Upper lobe of right lung (tissue), 1 donor: ENCODE results near the gene CDK1. TPM values are rescaled to one million over a fixed set of nuclear protein-coding genes. Genes with fewer than 3 reads are reported as not detected.

Source experiments
- ATAC-seq: fragments of 200-7000 bp; cut with Tn5 transposase; one replicate; pipeline ENCODE4 v1.9.1; 2020; ENCODE audit warnings: mild to moderate bottlenecking, moderate library complexity
- DNase-seq: peaks from one replicate; pipeline ENCODE4 v3.0.0-alpha.2; 2020
- H3K27ac ChIP-seq: fragments of 200-600 bp; one replicate; pipeline ENCODE4 v1.8.0; 2022
- H3K27me3 ChIP-seq: fragments of 200-600 bp; one replicate; pipeline ENCODE4 v1.8.0; 2022; ENCODE audit warnings: mild to moderate bottlenecking
- H3K36me3 ChIP-seq: fragments of 200-600 bp; one replicate; pipeline ENCODE4 v1.8.0; 2022
- H3K4me1 ChIP-seq: fragments of 200-600 bp; one replicate; pipeline ENCODE4 v1.8.0; 2022
- H3K4me3 ChIP-seq: fragments of 200-600 bp; one replicate; pipeline ENCODE4 v1.8.0; 2022; ENCODE audit warnings: mild to moderate bottlenecking
- H3K9me3 ChIP-seq: fragments of 200-600 bp; one replicate; pipeline ENCODE4 v1.8.0; 2022
- CTCF ChIP-seq: fragments of 200-600 bp; IDR thresholded peaks from one replicate; pipeline ENCODE4 v1.8.0; 2022; ENCODE audit warnings: antibody characterized with exemption
- intact Hi-C: fragments of 100-400 bp; cut with DNase I; formaldehyde crosslinking; loops from one replicate; pipeline ENCODE4 v1.11.0; 2022
- total RNA-seq: library from RNA; stranded (reverse); fragmentation: NEBNext Ultra II Directional; extraction: Animal tissue kit (Norgen Biotek cat#: 25700); gene quantifications from one replicate; pipeline ENCODE4 v1.2.1, GENCODE V29; 2021
- donor health status: DM: no; HTN: yes; CAD: no; lungs with severe emphysema.

The CDK1 gene
- total RNA-seq, 1 donor from 2014 or later = 3.4 TPM

DNA sequence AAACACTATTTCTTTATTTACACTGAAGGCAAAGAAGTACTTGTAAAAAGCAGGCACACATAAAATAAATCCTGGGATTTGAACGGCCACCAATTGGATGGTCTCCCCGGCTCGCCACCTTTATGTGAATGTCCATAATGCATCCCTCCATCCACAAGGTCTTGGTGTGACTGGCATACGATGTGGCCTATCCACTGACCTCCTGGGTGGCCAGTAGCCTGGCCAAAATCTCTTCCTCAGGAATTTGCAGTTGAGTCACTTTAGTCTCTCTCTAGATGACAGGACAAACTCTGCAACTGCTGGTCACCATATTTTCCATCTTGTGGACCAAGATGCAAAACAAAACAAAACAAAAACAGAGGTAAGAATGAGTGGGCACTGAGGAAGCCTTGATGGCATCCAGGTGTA is 39.1 kb downstream of the CDK1 start:
- H3K36me3 ChIP-seq = no peaks in the 10 kb centered on the region
- peak; percentile 34 for ATAC-seq
- peaks cover 4% of the 10 kb centered on the region for H3K4me1 ChIP-seq
- H3K27me3 ChIP-seq = no peaks in the 10 kb centered on the region
- H3K27ac ChIP-seq = no peak overlapping the region
- no peaks in the 10 kb centered on the region for H3K9me3 ChIP-seq
- TF ChIP-seq CTCF = no peak
- DNase-seq = no peak
- intact Hi-C loops = loop anchor here (10.0 kb wide), 2 partner anchors 147 to 467 kb away; no protein-coding TSS in a partner anchor
- H3K4me3 ChIP-seq = no peak overlapping the region

DNA sequence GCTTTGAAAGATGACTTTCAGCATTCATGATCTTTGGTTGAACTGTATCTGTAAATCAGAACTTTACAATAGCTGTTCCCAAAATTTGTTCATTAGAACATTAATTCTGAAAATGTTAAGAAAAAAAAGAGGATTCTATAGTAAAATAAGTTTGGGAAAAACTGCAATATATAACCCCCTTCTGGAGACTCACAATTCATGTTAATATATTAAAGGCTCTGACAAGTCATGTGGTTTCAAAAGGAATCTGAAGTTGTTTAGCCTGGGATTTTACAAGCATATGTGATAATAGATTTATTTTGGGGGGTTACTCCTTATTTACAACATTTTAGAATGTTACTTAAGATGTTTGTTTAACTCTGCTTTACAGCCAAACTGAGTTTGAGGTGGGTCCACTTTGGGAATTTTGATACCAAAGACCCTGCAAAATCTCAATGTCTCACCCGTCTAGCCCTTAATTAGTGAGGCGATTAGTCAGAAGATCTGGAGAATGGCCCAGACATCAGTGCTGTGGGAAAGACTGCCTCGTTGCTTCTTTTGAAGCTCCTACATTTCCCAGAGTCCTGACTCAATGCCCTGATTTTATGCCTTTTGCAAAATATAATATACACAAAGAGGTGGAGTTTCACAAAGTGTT is 40.0 kb downstream of the CDK1 start:
- H3K4me1 ChIP-seq = peaks cover 4% of the 10 kb centered on the region
- no peak overlapping the region for H3K4me3 ChIP-seq
- ATAC-seq (no peak), DNase-seq (no peak)
- no peaks in the 10 kb centered on the region for H3K9me3 ChIP-seq
- intact Hi-C loops = loop anchor here (10.0 kb wide), 2 partner anchors 147 to 467 kb away; no protein-coding TSS in a partner anchor
- no peaks in the 10 kb centered on the region for H3K27me3 ChIP-seq
- H3K36me3 ChIP-seq = no peaks in the 10 kb centered on the region
- no peak for TF ChIP-seq CTCF
- H3K27ac ChIP-seq = no peak overlapping the region

GRCh38 chr10:60819271-60819670 is 41.0 kb downstream of the CDK1 start:
- no peaks in the 10 kb centered on the region for H3K27me3 ChIP-seq
- no peak for DNase-seq
- no peak overlapping the region for H3K27ac ChIP-seq
- H3K4me1 ChIP-seq = peaks cover 4% of the 10 kb centered on the region
- H3K9me3 ChIP-seq = no peaks in the 10 kb centered on the region
- no peak overlapping the region for H3K4me3 ChIP-seq
- no peaks in the 10 kb centered on the region for H3K36me3 ChIP-seq
- no peak for TF ChIP-seq CTCF
- no peak for ATAC-seq
- intact Hi-C loops = loop anchor here (10.0 kb wide), 2 partner anchors 146 to 466 kb away; no protein-coding TSS in a partner anchor

GRCh38 chr10:60820093-60820754 is 41.9 kb downstream of the CDK1 start:
- Histone ChIP-seq H3K4me1 (peaks cover 4% of the 10 kb centered on the region), H3K9me3 (no peaks in the 10 kb centered on the region), H3K27me3 (no peaks in the 10 kb centered on the region), H3K4me3 (no peak overlapping the region), H3K27ac (no peak overlapping the region), H3K36me3 (no peaks in the 10 kb centered on the region)
- DNase-seq = no peak
- ATAC-seq = no peak
- intact Hi-C loops = no loop called here
- peak; percentile 30 for TF ChIP-seq CTCF

DNA sequence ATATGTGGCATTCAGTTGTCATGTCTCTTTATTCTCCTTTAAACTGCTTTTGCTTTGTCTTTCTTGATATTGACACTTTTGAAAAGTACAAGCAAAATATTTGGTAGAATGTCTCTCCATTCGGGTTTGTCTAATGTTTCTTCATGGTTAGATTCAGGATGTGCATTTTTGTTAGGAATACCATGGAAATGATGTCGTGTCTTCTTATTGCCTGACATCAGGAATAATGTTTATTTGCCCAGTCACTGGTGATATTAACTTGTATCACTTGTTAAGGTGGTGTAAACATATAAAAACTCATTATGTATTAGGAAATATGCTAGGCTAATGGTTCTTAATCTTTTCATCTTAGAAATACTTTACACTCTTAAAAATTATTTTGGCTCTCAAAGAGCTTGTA is 43.4 kb downstream of the CDK1 start:
- DNase-seq (no peak), ATAC-seq (no peak)
- no peak for TF ChIP-seq CTCF
- intact Hi-C loops = no loop called here
- Histone ChIP-seq H3K9me3 (no peaks in the 10 kb centered on the region), H3K4me3 (no peak overlapping the region), H3K4me1 (peaks cover 4% of the 10 kb centered on the region), H3K27ac (no peak overlapping the region), H3K27me3 (no peaks in the 10 kb centered on the region), H3K36me3 (no peaks in the 10 kb centered on the region)
